ENCODE measurements around the gene BIRC3.

Gene BIRC3

GRCh38 chr11:102318469-102318868 is 1.2 kb downstream of the BIRC3 start:
- H3K14ac ChIP-seq (ENCODE audit: low read length): no peak overlapping the region
- H3K36me3 ChIP-seq (replicated peaks in 1 of 2; ENCODE audit: control insufficient read depth in 2 of 2, insufficient read depth in 2 of 2, low read length in 2 of 2): no peaks in the 10 kb centered on the region
- no peak overlapping the region for H3K23ac ChIP-seq (ENCODE audit: low read depth, low read length, poor library complexity)
- no peak overlapping the region for H2BK120ac ChIP-seq (ENCODE audit: low read depth, low read length)
- H2BK5ac ChIP-seq (ENCODE audit: low read length): no peak overlapping the region
- H3K4me2 ChIP-seq (ENCODE audit: insufficient read depth, low read length, poor library complexity, severe bottlenecking): no peak overlapping the region
- no peak overlapping the region for H3K9ac ChIP-seq (ENCODE audit: low read depth, low read length, poor library complexity)
- H4K8ac ChIP-seq (ENCODE audit: low read depth, low read length): no peak overlapping the region
- H2AK5ac ChIP-seq (ENCODE audit: low read depth, low read length): no peak overlapping the region
- H3K4me1 ChIP-seq (ENCODE audit: control insufficient read depth in 2 of 2, insufficient read depth in 1 of 2, low read depth in 1 of 2, low read length in 2 of 2): no peaks in the 10 kb centered on the region
- H2BK12ac ChIP-seq (ENCODE audit: low read length): no peak overlapping the region
- no peak overlapping the region for H3K27ac ChIP-seq (replicated peaks; ENCODE audit: low read length)
- no peak overlapping the region for H2AFZ ChIP-seq (ENCODE audit: low read length)
- H3K4ac ChIP-seq (ENCODE audit: low read length): no peak overlapping the region
- DNase-seq (ENCODE audit: low spot score): no peak
- H2BK15ac ChIP-seq (ENCODE audit: low read length): no peak overlapping the region
- no CpG with 5 or more reads among the region's 1 CpG for WGBS, 2 donors (ENCODE audit: extremely low coverage in 2 of 2, insufficient read length in 2 of 2, insufficient replicate concordance in 1 of 2)
- H3K9me3 ChIP-seq (replicated peaks in 1 of 2; ENCODE audit: control insufficient read depth in 2 of 2, insufficient read depth in 1 of 2, low read depth in 1 of 2, low read length in 2 of 2): no peaks in the 10 kb centered on the region
- H3K79me1 ChIP-seq (ENCODE audit: low read depth, low read length): no peaks in the 10 kb centered on the region
- H3K4me3 ChIP-seq (ENCODE audit: low read length in 2 of 2): no peak overlapping the region
- H3K27me3 ChIP-seq (ENCODE audit: control insufficient read depth in 3 of 3, insufficient read depth in 3 of 3, low read depth in 1 of 3, low read length in 3 of 3): peaks cover 0 to 13% (median 0%) of the 10 kb centered on the region in 3 experiments
- H3K18ac ChIP-seq (ENCODE audit: low read length): no peak overlapping the region
- no peak overlapping the region for H4K91ac ChIP-seq (ENCODE audit: low read depth, low read length, poor library complexity)

- Histone ChIP-seq H3K36me3 (replicated peaks in 1 of 2; ENCODE audit: control insufficient read depth in 2 of 2, insufficient read depth in 2 of 2, low read length in 2 of 2) (no peaks in the 10 kb centered on the region), H2AFZ (ENCODE audit: low read length) (no peak overlapping the region), H4K8ac (ENCODE audit: low read depth, low read length) (no peak overlapping the region), H4K91ac (ENCODE audit: low read depth, low read length, poor library complexity) (no peak overlapping the region), H2BK15ac (ENCODE audit: low read length) (no peak overlapping the region), H3K18ac (ENCODE audit: low read length) (no peak overlapping the region), H3K4me2 (ENCODE audit: insufficient read depth, low read length, poor library complexity, severe bottlenecking) (no peak overlapping the region), H3K4ac (ENCODE audit: low read length) (no peak overlapping the region), H3K4me3 (ENCODE audit: low read length in 2 of 2) (no peak overlapping the region), H3K27ac (replicated peaks; ENCODE audit: low read length) (no peak overlapping the region), H3K79me1 (ENCODE audit: low read depth, low read length) (no peaks in the 10 kb centered on the region), H2AK5ac (ENCODE audit: low read depth, low read length) (no peak overlapping the region), H3K27me3 (ENCODE audit: control insufficient read depth in 3 of 3, insufficient read depth in 3 of 3, low read depth in 1 of 3, low read length in 3 of 3) (peaks cover 0 to 13% (median 0%) of the 10 kb centered on the region in 3 experiments), H3K4me1 (ENCODE audit: control insufficient read depth in 2 of 2, insufficient read depth in 1 of 2, low read depth in 1 of 2, low read length in 2 of 2) (no peaks in the 10 kb centered on the region), H3K23ac (ENCODE audit: low read depth, low read length, poor library complexity) (no peak overlapping the region), H3K9me3 (replicated peaks in 1 of 2; ENCODE audit: control insufficient read depth in 2 of 2, insufficient read depth in 1 of 2, low read depth in 1 of 2, low read length in 2 of 2) (no peaks in the 10 kb centered on the region), H2BK5ac (ENCODE audit: low read length) (no peak overlapping the region), H3K14ac (ENCODE audit: low read length) (no peak overlapping the region), H2BK120ac (ENCODE audit: low read depth, low read length) (no peak overlapping the region), H3K9ac (ENCODE audit: low read depth, low read length, poor library complexity) (no peak overlapping the region), H2BK12ac (ENCODE audit: low read length) (no peak overlapping the region)
- WGBS, 2 donors (ENCODE audit: extremely low coverage in 2 of 2, insufficient read length in 2 of 2, insufficient replicate concordance in 1 of 2): no CpG with 5 or more reads among the region's 2 CpGs
- no peak for DNase-seq (ENCODE audit: low spot score)
These were observed 2.3 kb downstream of the BIRC3 start for GRCh38 chr11:102319544-102319943.

- no peak overlapping the region for H3K4me3 ChIP-seq (ENCODE audit: low read length in 2 of 2)
- H3K4me1 ChIP-seq (ENCODE audit: control insufficient read depth in 2 of 2, insufficient read depth in 1 of 2, low read depth in 1 of 2, low read length in 2 of 2): no peaks in the 10 kb centered on the region
- H2BK15ac ChIP-seq (ENCODE audit: low read length): no peak overlapping the region
- H3K4ac ChIP-seq (ENCODE audit: low read length): no peak overlapping the region
- H3K79me1 ChIP-seq (ENCODE audit: low read depth, low read length): no peaks in the 10 kb centered on the region
- no peak overlapping the region for H2BK120ac ChIP-seq (ENCODE audit: low read depth, low read length)
- no peaks in the 10 kb centered on the region for H3K36me3 ChIP-seq (replicated peaks in 1 of 2; ENCODE audit: control insufficient read depth in 2 of 2, insufficient read depth in 2 of 2, low read length in 2 of 2)
- H2BK12ac ChIP-seq (ENCODE audit: low read length): no peak overlapping the region
- H3K14ac ChIP-seq (ENCODE audit: low read length): no peak overlapping the region
- H2AFZ ChIP-seq (ENCODE audit: low read length): no peak overlapping the region
- no peak overlapping the region for H3K4me2 ChIP-seq (ENCODE audit: insufficient read depth, low read length, poor library complexity, severe bottlenecking)
- no peak overlapping the region for H3K9ac ChIP-seq (ENCODE audit: low read depth, low read length, poor library complexity)
- no peak for DNase-seq (ENCODE audit: low spot score)
- no peak overlapping the region for H4K8ac ChIP-seq (ENCODE audit: low read depth, low read length)
- H4K91ac ChIP-seq (ENCODE audit: low read depth, low read length, poor library complexity): no peak overlapping the region
- no peak overlapping the region for H2AK5ac ChIP-seq (ENCODE audit: low read depth, low read length)
- no peak overlapping the region for H3K23ac ChIP-seq (ENCODE audit: low read depth, low read length, poor library complexity)
- no peak overlapping the region for H3K18ac ChIP-seq (ENCODE audit: low read length)
- peaks cover 0 to 13% (median 0%) of the 10 kb centered on the region in 3 experiments for H3K27me3 ChIP-seq (ENCODE audit: control insufficient read depth in 3 of 3, insufficient read depth in 3 of 3, low read depth in 1 of 3, low read length in 3 of 3)
- H3K27ac ChIP-seq (replicated peaks; ENCODE audit: low read length): no peak overlapping the region
- no peak overlapping the region for H2BK5ac ChIP-seq (ENCODE audit: low read length)
- H3K9me3 ChIP-seq (replicated peaks in 1 of 2; ENCODE audit: control insufficient read depth in 2 of 2, insufficient read depth in 1 of 2, low read depth in 1 of 2, low read length in 2 of 2): no peaks in the 10 kb centered on the region
These were observed 2.9 kb downstream of the BIRC3 start for GRCh38 chr11:102320188-102320587.

GRCh38 chr11:102320679-102321078 is 3.4 kb downstream of the BIRC3 start:
- Histone ChIP-seq H3K9me3 (replicated peaks in 1 of 2; ENCODE audit: control insufficient read depth in 2 of 2, insufficient read depth in 1 of 2, low read depth in 1 of 2, low read length in 2 of 2) (no peaks in the 10 kb centered on the region), H4K91ac (ENCODE audit: low read depth, low read length, poor library complexity) (no peak overlapping the region), H3K27me3 (ENCODE audit: control insufficient read depth in 3 of 3, insufficient read depth in 3 of 3, low read depth in 1 of 3, low read length in 3 of 3) (peaks cover 0 to 13% (median 0%) of the 10 kb centered on the region in 3 experiments), H2BK15ac (ENCODE audit: low read length) (no peak overlapping the region), H3K27ac (replicated peaks; ENCODE audit: low read length) (no peak overlapping the region), H3K9ac (ENCODE audit: low read depth, low read length, poor library complexity) (no peak overlapping the region), H3K23ac (ENCODE audit: low read depth, low read length, poor library complexity) (no peak overlapping the region), H3K14ac (ENCODE audit: low read length) (no peak overlapping the region), H3K4ac (ENCODE audit: low read length) (no peak overlapping the region), H3K18ac (ENCODE audit: low read length) (no peak overlapping the region), H3K36me3 (replicated peaks in 1 of 2; ENCODE audit: control insufficient read depth in 2 of 2, insufficient read depth in 2 of 2, low read length in 2 of 2) (no peaks in the 10 kb centered on the region), H3K4me2 (ENCODE audit: insufficient read depth, low read length, poor library complexity, severe bottlenecking) (no peak overlapping the region), H3K4me1 (ENCODE audit: control insufficient read depth in 2 of 2, insufficient read depth in 1 of 2, low read depth in 1 of 2, low read length in 2 of 2) (no peaks in the 10 kb centered on the region), H2BK5ac (ENCODE audit: low read length) (no peak overlapping the region), H2AFZ (ENCODE audit: low read length) (no peak overlapping the region), H2BK12ac (ENCODE audit: low read length) (no peak overlapping the region), H2BK120ac (ENCODE audit: low read depth, low read length) (no peak overlapping the region), H3K4me3 (ENCODE audit: low read length in 2 of 2) (no peak overlapping the region), H3K79me1 (ENCODE audit: low read depth, low read length) (no peaks in the 10 kb centered on the region), H4K8ac (ENCODE audit: low read depth, low read length) (no peak overlapping the region), H2AK5ac (ENCODE audit: low read depth, low read length) (no peak overlapping the region)
- no peak for DNase-seq (ENCODE audit: low spot score)
